ENCODE measurements around the gene PTPRF.

GRCh38 chr1:43608827-43609226 lies 78.1 kb downstream of the PTPRF start:
- TF ChIP-seq, protein P1, sequence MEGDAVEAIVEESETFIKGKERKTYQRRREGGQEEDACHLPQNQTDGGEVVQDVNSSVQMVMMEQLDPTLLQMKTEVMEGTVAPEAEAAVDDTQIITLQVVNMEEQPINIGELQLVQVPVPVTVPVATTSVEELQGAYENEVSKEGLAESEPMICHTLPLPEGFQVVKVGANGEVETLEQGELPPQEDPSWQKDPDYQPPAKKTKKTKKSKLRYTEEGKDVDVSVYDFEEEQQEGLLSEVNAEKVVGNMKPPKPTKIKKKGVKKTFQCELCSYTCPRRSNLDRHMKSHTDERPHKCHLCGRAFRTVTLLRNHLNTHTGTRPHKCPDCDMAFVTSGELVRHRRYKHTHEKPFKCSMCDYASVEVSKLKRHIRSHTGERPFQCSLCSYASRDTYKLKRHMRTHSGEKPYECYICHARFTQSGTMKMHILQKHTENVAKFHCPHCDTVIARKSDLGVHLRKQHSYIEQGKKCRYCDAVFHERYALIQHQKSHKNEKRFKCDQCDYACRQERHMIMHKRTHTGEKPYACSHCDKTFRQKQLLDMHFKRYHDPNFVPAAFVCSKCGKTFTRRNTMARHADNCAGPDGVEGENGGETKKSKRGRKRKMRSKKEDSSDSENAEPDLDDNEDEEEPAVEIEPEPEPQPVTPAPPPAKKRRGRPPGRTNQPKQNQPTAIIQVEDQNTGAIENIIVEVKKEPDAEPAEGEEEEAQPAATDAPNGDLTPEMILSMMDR (IDR thresholded peaks at IDR 0.05; ENCODE audit: low read depth, low read length) = no peak
- no peak for TF ChIP-seq MYC (IDR thresholded peaks at IDR 0.05; ENCODE audit: low read depth, low read length)
- TF ChIP-seq, protein P2, sequence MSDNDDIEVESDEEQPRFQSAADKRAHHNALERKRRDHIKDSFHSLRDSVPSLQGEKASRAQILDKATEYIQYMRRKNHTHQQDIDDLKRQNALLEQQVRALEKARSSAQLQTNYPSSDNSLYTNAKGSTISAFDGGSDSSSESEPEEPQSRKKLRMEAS (IDR thresholded peaks at IDR 0.05; ENCODE audit: low read depth, low read length) = no peak
- TF ChIP-seq POLR2A (IDR thresholded peaks at IDR 0.05; ENCODE audit: extremely low read depth, insufficient read length) = no peak
